GM12891 (cell line): ENCODE measurements around the gene NLRP1.

Experiments
- PAX5 ChIP-seq: IDR thresholded peaks from 2 replicates; pipeline ENCODE4 v1.6.1; 2011; ENCODE audit warnings: low read length, moderate library complexity, mild to moderate bottlenecking; ENCODE audit not compliant: insufficient read depth, severe bottlenecking
- POLR2A ChIP-seq: IDR thresholded peaks from 2 replicates; pipeline ENCODE4 v1.6.1; 2011; ENCODE audit warnings: low read depth, low read length, control low read depth

- TF ChIP-seq POLR2A = peak; percentile 71; the same call in 1 of the 2 replicates
- TF ChIP-seq PAX5 = no peak
These were observed 98.8 kb downstream of the NLRP1 start, which contains the start of gene DERL2 for GRCh38 chr17:5485270-5486205.
